SKM-1 treated with dmso at 0.1 percent for 144 hours (cell line): ENCODE measurements around the gene ATP10A.

Source experiments
- DNase-seq: peaks from one replicate; lab custom pipeline; 2025; ENCODE audit not compliant: unreplicated experiment; lab: John Stamatoyannopoulos, UW

The ATP10A gene

DNA sequence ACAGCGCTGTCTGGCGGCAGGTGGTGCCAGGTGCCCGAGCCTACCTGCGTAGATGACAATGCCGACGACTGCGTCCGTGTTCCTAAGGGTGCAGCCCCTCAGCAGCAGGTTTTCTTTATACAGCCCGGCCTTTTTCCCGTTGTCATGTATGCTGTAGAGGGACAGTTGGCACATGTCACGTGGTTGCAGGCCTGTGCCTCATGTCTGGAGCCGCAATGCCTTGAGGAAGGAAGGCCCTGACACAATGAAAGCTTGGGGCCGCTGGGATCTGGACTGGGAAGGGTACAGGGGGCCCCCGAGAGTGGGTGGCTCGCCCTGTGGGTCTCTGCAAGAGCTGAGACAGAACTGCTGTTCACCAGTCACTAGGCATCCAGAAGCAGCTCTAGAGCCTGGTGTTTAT, 136.0 kb downstream of the ATP10A start:
- DNase-seq: no peak

DNA sequence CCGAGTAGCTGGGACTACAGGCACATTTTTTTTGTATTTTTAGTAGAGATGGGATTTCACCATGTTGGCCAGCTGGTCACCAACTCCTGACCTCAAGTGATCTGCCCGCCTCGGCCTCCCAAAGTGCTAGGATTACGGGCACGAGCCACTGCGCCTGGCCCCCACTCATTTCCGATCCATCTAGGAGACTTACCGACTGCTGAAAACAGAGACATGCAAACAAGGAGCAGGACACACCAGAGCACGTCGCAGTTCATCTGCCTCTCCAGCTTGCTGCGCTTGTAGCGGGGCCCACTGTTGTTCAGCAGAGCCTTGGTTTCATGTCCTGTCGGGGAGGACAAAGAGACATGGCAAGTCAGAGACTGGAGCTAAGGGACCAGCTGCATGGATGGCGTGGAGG, 137.4 kb downstream of the ATP10A start:
- no peak for DNase-seq

DNA sequence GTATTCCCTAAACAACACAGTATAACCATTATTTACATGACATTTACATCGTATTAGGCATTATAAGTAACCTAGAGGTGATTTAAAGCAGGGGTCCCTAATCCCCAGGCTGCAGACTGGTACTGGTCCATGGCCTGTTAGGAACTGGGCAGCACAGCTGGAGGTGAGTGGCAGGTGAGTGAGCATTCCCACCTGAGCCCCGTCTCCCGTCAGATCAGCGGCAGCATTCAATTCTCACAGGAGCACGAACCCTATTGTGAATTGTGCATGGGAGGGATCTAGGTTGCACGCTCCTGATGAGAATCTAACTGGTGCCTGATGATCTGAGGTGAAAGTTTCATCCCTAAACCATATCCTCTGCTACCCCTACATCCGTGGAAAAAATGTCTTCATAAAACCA, 138.2 kb downstream of the ATP10A start:
- no peak for DNase-seq

DNA sequence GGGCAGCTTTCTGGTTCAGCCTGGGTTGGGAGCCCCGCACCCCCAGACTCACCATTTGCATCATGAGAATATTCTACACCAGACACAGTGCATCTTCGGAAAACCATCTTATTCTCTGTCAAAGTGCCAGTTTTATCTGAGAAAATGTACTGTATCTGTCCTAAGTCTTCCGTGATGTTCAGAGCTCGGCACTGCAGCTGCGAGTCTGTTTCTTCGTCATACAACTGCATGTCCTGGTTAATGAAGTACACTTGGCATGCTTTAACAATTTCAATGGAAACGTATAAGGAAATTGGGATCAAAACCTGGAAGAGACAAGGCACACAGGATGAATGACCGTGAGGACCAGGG, 141.5 kb downstream of the ATP10A start:
- DNase-seq: no peak

DNA sequence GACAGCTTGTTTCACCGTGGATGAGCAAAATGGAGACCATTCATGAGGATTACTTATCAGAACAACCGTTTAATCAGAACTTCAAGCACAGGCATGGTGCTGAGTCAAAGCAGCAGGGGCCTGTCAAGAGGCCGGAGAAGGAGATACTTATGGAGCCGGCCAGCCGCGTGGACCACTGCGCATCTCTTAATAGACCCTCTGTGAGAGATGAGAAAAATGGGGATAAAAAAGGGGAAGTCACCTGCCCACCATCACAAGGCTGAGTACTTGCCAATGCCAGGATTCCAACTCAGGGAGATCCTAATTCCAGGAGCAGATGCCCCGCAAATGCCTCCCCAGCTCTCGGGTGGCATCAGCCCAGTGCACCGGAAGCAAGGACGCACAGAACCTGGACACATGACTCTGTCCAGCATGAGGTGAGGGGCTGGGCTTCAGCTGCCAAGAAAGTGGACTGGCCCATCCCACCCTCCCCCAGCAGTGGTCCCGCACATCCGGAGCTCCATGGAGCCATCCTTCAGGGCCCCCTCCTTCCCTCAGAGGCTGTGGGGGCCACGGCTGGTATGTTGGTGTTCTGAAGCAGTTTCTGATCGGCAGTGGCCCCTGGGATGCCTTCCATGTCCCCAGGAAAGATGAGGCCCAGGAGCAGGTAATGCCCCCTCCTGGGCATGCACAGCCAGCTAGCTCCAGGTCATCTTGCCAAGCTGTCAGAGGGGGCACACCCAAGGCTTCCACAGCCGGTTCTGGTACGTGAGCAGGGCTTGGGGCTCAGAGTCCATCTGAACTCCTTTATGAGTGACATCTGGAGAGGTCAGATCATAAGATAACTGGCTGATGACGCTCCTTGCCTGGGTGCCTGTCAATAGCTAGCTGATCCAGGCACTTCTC, 143.8 kb downstream of the ATP10A start:
- no peak for DNase-seq

DNA sequence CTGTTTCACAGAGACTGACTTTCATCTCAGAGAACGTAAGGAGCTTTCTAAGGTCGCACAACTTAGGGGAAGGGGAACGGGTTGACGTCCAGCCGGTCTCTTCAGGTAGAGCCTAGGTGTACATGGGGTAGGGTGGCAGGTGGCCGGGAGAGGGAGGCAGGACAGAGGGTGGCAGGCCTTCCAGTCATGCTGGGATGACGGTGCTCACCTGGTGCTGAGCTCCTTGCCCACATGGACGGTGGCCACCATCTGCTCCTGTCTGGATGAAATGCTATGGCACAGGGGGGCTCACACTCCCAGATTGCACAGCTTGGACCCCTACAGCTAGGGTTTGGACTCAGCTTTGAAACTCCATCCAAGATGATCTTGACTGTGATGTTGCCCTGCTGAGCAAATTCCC, 144.5 kb downstream of the ATP10A start:
- DNase-seq: no peak

DNA sequence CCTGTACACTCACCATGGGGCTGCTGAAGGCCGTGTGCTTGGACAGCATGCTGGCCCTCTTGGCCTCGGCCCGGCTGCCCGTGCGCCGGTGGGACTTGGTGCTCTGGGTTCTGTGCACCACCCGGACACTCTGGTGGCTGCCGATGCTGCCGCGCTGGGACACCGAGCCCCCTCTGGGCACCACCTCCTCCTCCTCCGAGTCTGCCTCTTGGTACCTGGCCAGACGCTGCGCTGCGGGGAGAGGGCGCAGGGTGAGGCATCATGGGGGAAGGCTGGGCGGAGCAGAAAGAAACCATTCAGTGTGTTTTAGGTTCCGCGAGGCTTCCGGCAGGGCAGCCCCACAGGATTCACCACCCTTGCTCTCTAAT, 145.0 kb downstream of the ATP10A start:
- no peak for DNase-seq

DNA sequence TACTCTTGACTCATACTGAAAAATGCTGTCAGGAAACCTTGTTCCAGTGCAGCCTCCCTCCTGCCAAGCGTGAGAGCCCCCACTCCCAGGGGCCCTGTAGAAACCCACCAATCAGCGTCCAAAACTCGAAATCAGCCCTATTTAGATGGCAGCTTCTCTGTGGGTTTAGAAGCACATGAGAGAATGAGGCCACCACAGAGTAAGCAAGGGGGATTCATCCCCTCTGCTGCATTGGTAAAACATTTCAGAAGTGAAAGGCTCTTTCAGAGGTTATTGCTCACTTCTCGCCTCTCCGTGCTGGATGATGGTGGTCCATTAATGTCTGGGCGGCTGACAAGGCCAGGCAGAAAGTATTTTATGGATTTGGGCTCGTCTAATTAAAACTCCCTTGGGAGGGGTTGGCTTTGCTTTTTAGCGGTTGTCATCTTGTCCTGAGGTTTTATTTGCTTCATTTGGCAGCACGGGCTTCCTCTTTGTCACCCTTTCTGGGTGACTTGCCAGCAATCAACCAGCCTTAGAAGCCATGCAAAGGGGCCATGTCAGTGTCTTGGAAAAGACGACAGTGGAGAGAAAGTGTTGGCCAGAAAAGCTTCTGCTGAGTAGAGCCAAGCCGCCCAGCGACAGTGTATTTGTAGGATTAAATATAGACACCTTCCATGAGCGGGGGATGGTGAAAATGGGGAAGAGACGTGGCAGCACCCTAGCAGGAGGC, 145.5 kb downstream of the ATP10A start:
- DNase-seq: no peak

DNA sequence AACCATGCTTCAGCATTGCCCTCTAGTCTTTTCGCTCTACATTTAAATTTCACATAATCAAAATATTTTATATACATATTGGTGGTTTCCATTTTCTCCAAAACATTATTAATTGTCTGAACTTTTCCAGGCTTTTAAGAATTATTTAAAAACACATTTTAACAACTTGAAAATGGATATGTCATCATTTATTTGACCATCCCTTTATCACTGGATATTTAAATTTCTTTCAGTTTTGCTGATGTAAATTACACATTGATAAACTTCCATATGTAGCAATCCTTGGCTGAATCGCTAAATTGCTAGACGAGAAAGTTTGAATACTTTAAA, 146.0 kb downstream of the ATP10A start:
- no peak for DNase-seq

DNA sequence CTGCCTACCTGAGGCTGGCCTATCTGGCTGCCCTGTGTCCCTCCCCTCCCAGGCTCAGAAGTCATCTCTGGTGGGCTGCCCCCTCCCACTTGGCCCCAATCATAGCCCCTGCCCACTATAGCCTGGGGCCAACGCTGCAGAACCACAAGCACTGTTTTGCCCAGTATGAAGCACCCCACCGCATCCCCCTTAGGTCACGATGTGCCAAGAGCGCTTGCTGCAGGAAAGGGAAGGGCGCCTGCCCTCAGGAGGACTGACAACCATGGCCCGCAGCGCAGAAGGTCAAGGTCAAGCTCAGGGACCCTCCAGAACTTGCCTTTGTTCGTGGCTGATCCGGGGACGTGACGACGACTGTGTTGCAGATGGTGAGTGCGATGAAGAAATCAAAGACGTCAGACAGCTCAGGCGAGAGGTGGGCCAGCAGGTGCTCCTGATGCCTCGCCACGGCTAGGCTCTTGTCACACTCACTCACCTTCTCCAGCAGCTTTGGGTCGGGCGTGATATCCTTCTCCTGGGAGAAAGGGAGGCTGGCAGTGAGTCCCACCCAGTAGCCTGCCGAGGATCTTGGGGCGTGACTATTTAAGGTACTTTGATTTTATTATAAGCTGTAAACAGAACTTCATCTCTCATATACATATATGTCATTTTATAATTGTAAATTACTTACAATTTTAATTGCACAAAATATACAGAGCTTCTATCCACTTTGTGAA, 146.6 kb downstream of the ATP10A start:
- no peak for DNase-seq

DNA sequence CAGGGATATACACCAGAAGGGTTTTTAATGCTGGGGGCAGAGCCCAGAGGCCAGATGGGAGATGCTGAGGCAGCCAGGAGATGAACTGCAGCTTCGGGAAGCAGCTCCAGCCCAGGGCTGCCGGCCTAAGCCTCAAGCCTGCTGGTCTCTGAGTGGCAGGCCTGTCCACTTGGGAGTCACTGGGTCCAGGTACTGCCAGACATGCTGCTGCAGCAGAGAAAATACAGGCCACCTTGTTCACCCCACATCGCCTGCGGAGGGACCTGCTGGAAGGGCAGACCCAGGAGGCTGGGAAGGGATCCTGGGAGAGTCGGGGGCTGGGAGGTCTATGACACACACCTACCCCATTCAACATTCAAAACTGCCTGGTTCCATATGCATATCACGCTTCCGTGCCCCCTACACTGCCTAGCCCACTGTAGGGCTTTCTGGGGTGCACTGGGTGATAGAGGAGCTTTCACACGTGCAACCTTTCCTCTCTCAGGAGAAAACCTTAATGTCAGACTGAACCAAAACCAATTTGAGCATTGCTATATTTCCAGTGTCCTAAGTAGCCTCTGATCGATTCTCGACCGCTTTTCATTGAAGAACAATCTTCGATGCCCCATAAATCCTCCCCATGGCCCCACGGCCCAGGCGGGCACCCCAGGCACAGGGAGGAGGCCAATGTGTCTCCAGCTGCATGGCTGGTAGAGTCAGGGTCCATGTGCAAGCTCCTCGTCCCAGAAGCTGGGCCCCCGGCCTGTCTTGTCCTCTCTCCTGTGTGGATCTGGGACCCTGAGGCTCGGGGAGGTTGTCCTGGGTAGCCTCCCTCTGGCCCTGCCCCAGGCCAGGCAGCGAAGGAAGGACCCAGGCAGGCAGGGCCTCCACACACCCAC, 147.4 kb downstream of the ATP10A start:
- DNase-seq: no peak

DNA sequence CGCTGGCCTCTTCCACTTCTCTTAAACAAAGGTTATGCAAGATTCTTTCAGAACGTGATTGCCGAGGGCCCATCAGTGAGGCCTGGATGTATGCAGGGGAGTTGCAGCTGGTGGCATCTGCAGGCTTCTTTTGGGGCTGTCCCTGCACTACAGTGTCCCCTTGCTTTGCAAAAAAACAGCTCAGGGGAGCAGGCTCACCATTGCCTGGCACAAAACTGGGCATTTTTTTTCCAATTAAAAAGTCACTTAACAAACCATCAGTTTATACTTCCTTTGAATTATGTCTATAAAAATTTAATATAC, 148.6 kb downstream of the ATP10A start:
- no peak for DNase-seq

DNA sequence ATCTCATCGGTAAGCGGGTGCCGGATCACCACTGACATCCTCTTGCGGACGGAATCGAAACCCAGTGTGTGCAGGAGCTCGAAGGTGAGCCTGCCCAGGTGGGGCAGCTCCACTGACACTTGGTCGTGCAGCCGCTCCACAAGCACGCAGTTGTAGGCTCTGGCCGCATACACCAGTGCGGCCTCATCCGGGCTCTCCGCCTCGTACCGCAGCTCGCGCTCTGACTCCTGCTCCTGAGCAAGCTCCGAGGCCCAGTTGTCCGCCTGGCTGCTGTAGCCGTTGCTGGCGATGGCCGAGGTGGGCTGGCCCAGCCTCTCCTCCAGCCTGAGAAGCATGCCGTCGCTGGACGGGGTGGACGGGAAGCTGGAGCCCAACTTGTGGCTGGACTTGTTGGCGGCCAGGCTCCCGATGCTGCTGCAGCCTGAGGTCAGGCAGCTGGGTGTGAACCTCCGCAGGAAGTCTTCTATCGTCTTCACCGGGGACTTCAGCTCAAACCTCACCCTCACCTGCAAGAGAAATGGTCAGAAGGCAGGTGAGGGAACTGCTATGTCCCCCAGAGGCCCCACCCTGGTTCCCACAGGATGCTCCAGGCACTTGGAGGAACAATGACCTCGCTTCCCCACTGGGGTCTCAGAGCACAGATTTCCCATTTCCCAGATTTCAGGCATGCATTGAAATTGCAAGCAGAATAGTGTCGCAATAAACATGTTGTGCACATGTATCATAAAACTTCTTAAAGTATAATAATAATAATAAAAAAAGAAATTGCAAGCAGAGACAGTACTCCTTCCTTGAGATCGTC, 149.2 kb downstream of the ATP10A start:
- no peak for DNase-seq

DNA sequence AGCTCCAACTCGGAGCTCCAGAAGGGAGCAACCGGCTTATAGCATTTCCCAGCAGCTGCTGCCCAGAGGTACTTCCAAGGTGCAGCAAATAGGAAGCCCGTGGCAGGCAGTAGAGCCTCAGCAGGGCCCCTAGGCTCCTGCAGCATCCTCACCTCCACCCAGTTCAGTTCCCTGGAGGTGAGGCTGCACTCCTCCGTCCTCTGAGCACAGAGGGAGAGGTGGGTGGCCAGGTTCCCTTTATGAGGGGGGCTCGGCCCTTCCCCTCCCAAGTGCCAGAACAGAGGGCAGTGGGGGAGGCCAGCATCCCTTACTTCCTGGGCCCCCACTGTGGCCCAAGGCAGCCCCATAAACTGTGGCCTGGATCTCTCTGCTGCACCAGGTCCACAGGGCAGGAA, 150.2 kb downstream of the ATP10A start:
- DNase-seq: no peak

DNA sequence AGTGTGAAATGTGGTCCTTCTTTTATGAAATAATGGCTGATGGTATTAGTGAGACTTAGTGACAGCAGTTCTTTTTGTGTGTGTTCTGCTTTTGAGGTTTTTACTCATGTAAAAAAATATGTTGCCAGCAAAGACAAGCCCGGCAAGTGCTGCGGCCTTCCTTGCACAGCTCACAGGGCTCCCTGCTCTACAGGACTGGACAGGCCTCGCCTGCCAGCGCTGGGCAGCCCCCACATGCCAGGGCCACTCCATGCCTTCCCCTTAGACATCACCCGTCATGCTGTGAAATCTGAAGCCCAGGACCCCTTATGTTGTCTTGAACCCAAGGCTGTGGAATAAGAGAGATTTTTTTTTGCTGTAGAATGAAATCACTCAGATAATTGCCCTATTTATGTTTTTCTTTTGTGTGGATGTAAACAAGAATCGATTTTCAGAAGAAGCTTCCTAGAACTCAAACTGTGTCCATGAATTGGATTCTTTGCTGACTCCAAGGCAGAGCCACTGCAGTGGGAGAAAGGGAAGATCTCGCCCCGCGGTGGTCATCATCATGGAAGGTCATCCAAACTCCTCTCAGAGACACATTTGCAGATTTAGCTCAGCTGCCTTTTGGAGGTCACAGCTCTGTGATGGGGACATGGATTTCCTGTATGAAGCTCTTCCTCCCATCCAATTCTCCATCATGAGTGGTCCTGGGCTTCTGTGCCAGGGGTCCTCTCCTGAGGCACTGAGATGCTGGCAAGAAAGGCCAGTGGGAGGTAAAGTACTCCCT, 150.8 kb downstream of the ATP10A start:
- DNase-seq: no peak

DNA sequence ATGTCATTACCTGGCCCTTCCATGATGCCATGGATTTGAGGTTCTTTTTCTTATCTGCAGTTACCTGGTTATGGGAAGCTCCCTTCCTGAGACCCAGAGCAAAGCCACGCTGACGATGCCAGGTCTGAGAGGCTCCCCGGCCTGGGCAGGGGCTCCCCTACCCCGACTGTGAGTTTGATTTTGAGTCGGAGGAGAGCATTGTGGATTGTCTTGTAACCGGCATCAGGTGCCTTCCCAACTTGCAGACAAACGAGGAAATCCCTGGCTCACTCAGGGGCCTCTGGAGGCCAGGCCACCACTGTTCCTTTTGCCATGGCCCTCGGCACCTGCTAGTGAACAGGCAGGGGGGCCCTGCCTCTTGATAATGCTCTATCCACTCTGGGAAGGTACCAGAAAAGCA, 151.4 kb downstream of the ATP10A start:
- no peak for DNase-seq

DNA sequence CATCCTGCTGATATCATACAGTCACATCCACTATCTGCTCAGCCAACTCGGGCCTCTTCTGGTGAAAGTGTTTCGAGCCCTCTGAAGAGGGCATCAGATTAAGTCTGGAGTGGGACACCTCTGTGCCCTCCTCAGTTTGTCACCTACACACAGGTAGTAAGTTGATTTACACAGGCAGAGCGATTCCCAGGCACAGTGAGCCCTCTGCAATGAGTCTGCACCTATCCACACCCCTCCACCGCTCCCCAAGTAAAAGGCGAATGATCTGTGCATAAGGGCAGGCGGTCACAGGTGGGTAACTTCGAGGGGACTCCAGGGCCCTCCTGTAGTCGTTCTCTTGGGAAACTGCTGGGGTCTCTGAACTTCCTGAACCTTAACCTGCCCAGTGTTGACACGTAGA, 152.0 kb downstream of the ATP10A start:
- no peak for DNase-seq

DNA sequence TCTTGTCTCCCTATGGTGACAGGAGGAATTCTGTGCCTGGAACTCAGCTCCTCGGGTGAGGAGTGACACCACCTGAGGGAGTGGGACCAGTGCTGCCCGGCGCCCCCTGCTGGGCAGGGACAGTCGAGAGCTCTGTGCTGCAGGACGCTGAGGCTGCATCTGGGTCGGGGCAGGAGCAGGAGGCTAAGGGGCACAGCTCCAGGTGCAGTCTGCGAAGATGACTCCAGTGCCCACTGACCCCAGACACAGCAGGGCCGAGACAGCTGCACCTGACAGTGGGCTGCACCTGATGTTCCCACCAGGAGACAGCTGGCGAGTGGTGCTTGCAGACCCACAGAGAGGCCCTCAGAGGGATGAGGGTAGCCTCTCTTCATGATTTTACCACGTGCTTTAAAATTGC, 152.9 kb downstream of the ATP10A start:
- no peak for DNase-seq

DNA sequence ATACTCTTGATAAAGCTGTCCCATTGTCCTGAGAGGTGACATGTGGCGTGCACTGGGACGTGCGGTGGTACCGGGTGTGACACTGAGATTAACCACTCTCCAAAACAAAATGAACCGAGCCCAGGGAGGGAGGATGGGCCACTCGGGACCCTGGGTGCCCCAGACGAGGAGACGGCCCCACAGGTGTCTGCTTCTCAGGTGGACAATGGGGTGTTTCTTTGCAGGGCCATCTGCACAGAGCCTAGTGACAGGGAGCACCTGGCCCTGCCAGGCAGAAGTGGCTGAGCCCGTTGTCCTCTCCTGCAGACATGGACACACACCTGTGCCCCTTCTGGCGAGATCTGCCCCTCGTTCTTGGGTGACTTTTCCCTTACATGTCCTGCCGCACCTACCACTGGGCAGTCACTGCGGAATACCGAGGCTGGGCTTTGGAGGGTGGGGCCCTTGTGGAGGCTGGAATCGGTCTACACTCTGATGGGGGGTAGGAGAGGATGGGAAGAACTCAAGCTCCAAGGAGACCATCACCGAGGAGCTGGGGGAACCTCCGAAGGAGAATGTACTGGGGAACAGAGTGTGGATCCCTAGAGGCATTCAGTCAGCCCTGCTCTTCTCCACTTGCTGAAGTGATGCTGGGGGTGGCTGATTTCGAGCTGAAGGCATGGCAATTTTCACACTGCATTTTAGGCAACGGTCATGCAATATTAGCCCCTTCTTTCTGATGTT, 153.5 kb downstream of the ATP10A start:
- DNase-seq: no peak
